ELR (cell line): ENCODE data around the gene HOXB5.
A peak's percentile ranks its signal among the peaks of the same experiment; 100 is the strongest.

Experiments
- DNase-seq: peaks from one replicate; pipeline ENCODE4 v3.0.0-alpha.2; 2015; ENCODE audit warnings: low read depth

Gene HOXB5

DNA sequence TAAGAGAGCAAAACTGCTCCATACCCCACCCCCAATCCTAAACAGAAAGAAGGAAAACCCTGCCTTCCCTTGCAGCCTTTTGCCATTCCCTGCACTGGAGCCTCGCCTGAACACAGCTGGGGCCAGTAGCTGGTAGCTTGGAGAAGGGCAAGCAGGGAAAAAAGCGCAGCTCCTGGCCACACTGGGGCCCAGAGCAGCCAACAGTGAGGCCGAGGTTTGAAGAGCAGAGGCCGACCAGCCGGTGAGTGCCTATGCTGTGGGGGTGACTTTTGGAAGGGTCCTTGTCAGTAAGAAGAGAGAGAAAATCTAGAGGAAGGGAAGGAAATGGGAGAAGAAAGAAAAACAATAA is 35.8 kb upstream of the HOXB5 start:
- DNase-seq, result no peak

DNA sequence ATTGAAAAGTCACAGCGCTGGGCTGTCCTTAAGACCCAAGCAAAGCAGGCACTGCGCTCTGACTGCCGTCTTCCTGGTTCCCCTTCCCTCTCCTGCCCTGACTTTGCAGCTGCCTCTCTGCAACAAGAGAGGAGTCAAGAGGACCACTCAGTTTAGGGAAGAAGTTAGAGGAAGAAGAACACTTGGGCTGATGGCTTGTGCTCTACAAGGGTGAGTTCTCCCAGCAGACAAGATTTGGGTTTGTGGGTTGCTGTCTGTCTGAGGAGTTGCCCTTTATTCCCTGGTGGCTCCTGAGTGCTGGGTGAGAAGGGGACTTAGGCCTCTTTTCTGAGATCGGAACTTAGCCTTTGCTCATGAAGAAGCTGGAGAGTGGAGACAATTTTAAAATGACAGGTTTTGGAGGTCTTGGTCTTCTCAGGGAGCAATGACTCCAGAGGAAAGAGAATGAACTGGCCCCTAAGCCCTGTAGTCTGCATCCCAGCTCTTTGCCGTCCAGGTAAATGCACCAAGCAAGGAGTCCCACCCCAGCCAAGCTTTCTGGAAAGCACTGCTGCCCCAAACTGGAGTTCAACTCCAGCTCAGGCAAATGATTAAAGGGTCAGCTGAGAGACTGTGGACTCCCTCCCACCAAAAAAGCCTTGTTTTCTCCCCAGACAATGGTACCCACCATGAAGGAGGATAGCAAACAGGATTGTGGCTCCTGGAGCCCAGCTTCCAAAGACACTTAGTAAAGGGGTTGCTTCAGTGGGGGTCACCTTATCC is 35.3 kb upstream of the HOXB5 start:
- no peak for DNase-seq

DNA sequence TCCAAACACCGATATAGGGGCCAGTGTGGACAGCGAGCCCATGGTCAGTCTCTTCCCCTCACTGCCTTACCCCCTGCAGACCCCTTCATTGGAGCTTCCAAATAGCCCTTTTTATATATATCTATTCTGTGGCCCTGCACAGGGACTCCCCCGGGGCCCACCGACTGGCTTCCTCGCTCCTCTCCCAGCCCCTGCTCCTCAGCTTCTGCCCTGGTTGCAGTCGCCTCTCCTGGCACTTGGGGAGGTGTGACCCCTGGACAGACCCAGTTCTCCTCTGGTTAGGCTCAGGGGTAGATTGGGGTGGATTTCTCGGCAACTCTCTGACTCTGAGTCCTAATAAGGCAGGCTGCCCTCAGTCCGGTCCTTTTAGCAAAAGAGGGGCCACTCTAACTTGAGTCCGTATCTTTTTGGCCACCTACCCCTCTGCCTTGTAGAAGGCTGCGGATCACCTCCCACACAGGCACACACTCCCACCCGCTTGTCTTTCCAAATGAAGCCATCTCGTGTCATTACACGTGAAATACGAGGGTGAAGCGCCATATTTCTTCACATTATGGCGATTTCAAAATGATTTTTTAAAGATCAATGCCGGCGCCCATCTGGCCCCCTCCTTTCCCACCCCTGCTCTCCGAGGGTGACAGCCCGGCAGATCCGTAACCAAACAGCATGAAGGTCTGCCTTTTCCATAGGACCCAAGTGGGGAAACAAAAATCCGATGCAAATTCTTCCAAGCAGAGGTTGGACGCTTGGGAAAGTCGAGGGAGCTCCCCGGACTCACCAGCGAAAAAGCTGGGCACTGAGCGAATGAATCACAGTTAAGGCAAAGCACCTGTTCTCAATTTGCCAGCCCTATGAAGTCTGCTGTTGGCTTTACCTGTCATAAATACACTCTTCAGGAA is 34.3 kb upstream of the HOXB5 start:
- no peak for DNase-seq

- DNase-seq, result no peak
These were observed 33.6 kb upstream of the HOXB5 start for GRCh38 chr17:48627118-48627597.

DNA sequence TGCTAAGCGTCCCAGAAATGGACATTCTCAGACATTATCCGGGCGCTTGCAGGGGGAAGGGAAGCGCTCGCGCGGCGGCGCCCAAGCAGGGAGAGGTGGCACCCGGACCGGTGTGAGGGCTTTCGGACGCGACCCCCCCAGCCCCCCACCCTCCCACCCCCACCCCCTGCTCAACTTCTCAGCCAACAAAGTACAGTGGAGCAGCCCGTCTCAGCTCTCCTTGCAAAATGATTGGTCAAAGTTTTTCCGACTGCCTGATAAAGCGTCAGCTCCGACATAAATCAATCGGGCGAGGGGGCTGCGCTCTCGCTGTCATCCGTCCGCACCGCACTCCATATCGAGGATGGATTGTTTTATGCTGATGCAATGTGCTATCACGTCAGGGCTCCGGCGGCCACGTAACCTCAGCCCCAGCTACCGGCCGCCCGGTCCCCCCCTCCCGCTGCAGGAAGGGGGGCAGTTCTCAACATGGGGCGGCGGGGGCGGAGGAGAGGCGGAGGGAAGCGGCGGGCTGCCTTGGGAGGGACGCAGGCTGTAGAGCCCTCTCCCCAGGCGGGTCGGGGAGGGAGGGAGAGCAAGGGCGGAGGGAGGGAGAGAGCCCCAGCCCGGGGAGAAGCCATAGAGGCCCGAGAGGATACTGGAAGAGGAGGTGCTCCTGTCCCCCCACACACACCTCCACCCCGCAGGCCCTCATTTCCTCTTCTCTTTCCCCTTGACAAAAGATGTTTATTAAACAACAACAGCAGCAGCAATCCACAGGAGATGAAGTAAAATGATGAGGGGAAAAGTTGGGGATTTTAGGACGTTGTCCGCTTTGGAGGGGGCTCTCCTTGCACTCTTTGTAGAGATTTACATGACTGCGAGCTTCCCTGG is 32.9 kb upstream of the HOXB5 start, which contains the start of gene HOXB9:
Gene HOXB9 (minus strand): TSS at position 114 of the 873 bp plus-strand sequence. CDS start 89 bp downstream, at position 25.
- DNase-seq, result peak; percentile 44

DNA sequence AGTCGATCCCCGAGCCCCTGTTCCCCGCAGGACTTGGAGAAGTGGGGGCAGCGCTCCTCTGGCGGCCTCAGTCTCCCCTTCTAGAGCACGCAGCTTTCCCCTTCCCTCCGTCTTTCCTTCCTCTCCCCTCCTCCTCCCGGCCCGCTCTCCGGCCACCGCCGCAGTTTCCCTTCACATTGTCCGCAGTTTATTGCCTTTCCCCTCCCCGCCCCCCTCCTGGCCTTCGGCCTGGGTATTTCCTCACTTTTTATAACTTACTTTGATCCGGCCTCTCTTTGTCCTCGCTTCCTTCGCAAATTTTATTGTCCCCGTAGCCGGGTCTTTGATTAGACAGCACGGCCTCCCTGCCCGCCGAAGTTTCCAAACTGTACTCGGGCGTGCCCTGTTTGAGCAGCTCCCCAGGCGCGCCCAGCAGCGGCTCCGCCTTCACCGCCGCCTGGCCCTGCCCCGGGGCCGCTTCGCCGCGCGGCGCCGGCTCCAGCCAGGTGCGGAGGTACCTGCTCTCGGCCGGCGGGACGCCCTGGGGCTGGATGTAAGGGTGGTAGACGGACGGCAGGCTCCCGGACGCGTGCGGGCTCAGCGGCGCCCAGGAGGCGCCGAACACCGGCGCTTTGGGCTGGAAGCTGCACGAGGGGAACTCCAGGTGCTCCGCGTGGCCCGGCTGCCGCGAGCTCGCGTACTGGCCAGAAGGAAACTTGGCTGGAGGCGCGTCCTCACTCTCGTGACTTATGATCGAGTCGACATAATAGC is 32.1 kb upstream of the HOXB5 start:
- no peak for DNase-seq

DNA sequence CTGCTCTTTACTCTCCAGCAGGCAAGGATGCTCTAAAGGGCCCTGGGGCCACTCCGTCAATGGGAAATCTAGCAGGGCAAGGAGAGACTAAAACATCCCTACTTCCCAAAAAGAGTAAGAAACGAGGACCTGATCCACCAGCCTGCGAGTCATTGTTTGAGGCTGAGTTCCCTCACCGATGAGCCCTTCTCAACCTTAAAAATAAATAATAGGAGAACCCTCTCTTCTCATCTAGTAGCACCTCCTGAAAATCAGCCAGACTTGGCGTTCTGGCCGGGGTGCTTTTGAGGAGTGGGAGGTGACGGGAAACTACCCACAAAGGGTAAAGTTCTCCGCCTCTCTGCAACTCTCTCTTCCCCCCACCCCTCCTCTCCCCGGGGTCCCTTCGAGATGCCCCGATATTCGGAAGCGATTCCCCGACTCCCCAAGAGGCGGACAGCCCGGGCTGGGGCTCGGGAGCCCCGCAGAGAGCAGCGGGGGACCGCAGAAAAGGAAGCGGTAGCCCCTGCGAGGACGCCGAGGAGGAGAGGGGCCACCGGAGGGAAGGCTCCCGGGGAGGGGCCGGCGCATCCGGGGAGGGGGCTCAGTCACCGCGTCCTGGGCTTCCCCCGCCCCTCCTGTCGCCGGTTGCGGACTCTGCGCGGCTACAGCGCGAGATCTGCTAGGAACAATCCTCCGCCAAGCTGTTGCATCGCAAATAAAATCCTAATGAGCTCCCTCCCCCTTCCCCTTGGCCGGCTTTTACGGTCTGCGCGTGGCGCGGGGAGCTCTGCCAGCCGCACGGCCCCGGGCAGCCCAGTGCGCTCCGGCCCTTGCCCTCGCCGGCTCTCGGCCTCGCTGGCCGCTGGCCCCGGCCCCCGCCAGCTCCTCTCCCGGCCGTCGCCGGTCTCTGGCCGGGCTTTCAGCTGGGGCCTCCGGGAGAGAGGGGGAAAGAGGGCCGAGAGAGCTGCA is 31.2 kb upstream of the HOXB5 start:
- no peak for DNase-seq

GRCh38 chr17:48624118-48624517 is 30.5 kb upstream of the HOXB5 start:
- no peak for DNase-seq

- no peak for DNase-seq
These were observed 30.0 kb upstream of the HOXB5 start for GRCh38 chr17:48623583-48623982.

DNA sequence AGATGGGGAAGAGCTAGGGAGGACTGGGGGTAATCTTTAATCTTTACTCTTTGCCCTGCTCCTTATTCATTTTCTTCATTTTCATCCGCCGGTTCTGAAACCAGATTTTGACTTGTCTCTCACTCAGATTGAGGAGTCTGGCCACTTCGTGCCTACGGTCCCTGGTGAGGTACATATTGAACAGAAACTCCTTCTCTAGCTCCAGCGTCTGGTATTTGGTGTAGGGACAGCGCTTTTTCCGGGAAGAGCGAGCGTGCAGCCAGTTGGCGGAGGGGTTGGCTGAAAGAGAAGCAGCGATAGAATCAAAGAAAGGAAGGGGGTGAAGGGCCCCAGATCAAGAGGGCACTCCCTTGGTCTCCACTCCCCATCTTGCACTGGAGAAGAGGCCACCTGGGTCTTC is 29.3 kb upstream of the HOXB5 start:
- no peak for DNase-seq

DNA sequence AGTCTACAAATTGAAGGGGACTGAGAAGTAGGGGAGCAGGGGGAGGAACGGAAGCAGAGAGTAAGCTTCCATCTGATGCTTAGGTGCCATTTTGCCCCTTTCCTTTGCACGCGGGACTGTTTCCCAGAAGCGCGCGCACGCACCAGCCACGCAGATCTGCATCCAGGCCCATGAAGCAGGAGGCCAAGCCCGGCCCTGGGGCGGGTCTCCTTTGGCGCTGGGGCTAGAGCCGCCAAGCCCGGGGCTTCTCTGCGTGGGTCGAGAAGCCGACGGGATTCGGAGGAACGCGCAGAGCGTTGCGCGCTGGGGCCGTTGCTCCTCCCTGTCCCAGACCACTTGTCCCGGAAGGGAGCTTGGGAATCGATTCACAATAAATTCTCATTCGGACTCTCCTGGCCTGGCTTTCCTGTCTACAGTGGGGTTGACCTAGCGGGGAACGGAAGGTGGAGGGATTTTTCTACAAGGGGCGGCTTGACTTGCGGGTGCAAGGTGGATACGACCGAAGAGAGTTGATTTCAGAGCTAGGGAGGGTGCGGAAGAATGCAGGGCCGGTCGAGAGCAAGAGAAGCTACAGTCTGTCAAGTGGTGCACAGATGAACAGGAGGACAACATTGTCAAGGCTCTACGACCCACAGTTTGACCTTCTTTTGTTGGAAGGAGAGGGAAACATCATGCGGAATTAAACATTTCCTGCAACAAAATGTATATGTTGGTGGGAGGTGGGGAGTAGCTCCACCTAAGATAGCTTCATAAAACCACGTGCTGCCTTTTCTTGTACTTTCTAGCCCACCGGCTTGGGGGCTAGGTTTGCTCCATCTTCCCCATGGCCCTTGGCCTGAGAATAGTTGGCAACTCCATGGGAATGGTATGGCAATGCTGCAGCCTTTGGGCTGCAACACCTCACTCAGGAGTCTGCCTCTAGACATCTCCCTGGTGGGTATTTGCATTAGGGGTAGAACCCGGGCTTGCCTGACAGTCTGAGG is 28.1 kb upstream of the HOXB5 start:
- no peak for DNase-seq

- no peak for DNase-seq
These were observed 27.0 kb upstream of the HOXB5 start for GRCh38 chr17:48620461-48621139.

- no peak for DNase-seq
These were observed 26.4 kb upstream of the HOXB5 start for GRCh38 chr17:48619826-48620449.

DNA sequence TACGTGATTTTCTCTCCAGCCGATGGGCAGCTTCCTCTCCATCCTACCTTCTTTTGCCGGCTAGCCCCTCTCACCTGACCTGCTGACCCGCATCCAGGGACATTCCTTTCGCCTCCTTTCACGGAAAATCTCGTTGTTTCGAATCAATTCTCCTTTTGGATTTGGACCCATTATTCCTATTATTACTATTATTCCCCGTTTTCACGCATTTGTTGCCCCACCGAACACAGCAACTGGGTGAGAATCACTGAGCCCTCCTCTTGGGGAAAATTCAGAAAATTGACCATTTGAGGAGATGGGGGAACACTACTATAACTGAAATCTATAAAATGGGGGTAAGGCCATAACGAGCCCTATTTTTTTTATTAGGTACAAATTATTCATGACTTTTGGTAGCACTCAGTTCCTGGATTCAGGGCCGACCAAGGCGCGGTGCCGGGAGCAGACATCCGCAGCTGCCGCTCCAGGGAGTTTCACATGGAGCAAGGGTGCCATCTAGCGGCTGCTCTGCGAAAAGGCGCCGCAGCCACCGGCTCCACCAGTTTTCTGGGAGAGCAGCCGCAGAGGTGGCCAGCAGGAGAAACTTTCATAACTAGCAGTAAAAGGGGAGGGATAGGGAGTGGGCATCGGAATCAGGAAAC is 24.8 kb upstream of the HOXB5 start:
- DNase-seq, result peak; percentile 88

GRCh38 chr17:48617471-48618255 is 24.1 kb upstream of the HOXB5 start:
- no peak for DNase-seq

DNA sequence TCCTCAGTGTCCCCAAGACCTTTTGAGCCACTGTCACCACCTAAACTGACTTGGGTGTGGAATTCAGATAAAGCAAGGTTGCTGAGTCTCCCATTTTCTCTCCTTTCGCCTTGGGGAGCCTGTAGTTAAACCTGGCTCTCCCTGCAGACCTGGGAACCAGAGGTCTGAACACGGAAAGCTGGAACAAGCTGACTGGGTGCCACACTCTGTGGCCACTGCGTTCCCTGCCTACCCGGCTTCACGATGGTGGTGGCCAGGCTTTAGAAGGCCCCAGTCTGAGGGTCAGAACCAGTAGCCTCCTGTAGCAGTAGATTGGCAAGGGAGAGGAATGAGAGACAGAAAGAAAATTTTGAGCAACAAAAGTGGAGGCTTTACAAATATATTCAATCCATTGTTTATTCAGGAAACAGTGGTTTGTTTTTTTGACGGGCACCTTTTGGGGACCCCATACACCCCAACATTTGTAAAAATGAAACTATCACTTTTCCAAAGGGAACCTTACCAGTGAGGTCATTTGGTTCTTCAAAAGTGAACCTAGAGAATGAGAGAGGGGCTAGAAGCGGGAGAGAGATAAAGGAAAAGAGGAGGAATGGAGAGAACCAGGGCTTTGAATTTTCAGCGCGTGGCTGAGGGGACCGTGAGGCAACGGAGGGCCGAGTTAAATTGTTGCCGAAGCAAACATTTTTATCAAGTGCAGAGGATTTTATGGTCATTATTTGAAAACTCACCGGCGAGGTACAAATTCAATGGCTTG is 23.3 kb upstream of the HOXB5 start:
- no peak for DNase-seq
